Measurements from ENCODE around the gene HLA-B.

The HLA-B gene

DNA sequence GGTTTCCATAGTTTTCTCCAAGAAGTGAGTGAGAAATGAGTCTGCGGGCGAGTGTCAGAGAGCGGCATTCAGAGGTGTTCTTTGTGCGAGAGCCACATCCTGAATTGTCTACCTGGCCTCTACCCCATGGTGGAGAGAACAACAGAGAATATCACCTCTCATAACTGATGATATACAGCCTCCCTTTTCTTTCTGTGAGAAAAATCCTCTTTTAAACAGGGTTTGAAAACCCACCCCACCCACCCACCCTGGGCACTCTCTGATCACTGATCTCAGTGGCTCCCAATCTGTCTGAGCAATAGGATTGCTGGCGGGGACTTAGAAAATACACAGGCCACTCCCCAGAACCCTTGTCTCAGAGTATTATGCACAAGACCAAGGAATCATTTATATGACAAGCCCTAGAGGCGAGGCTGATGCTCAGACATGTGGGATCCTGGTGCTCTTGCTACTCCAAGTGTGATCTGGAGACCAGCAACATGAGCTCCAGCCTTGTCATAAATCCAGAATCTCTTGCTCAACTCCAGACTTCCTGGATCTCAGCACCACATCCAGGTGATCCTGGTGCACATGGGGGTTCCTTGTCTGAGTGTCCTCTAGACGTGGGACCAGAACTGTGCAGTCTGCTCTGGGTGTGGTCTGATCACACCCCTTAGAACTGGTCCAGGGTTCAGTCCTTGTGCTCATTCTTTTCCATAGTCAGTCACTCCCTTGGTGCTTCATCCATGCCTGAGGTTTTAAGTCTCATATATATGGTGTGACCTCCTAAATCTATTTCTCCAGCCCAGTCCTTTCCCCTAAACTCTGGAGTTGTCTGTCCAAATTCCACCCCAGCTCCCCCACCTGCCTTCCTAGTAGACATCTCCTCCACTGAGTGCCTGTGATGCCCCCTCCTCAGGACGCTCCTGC lies 5.3 kb downstream of the HLA-B start:
- no peak for DNase-seq

DNA sequence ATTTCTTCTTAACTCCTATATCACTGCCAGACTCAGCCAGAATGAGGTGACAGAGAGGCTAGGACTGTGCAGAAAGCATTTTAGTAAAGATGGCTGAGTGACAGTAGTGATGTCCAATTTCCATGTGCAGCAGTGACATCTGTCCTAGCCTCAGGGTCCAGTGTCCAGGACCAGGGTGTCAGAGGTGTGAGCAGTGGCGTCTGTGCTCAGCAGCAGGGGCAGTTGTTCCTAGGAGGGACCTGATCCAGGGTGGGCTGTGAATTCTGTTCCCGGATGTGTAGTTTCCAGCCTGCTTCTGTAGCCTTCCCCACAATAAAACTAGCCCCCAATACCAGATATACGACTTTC lies 6.0 kb downstream of the HLA-B start:
- no peak for DNase-seq

DNA sequence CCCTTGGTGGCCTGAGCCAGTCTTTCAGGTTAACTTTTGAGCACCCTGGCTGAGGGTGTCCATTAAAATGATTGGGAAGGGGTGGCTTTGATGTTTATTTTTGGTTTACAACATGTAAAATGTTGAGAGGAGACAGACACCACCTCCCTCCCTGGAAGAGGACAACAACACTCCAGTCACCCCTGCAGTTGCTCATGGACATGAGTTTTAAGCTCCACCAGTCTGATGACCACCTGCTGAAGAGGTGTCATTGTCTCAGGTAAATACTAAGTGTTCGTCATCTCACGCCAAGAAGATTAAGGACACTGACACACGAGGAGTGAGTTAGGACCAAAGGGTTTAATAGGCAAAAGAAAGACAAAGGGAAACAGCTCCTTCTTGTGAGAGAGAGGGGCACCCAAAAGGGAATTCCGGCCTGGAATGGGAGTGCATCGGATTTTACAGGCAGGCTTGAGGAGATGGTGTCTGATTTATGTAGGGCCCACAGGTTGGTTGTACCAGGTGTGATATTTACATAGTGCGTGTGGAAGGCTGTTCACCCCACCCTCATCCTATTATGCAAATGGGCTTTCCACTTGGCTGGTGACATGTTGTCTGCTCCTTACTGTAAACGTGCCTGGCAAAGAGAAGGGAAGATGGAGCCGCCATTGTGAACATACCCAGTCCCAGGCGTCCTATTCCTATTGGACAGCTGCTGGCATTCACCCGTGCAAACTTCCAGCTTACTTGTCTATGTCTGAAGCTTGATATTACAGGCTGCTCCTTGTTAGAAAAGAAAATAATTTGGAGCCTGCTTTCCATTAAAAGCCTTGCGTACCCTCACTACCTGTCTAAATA lies 6.6 kb downstream of the HLA-B start:
- no peak for DNase-seq

DNA sequence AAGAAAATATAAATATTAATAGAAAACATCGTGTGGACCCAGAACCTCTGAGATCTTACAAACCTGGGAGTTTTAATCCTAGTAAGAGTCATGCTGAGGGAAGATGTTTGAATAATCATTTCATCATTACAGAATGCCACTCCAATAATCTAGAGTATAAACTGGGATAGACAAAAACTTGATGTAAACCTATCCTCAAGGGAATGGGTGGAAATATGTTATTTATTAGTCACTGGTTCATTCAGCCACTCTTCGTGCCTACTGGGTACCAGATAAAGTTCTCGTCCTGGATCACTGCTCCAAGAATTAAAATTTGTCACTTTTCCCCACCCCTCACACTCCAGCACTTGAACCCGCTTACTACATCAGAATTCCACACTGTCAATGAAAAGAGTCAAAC lies 7.7 kb downstream of the HLA-B start:
- DNase-seq: no peak

DNA sequence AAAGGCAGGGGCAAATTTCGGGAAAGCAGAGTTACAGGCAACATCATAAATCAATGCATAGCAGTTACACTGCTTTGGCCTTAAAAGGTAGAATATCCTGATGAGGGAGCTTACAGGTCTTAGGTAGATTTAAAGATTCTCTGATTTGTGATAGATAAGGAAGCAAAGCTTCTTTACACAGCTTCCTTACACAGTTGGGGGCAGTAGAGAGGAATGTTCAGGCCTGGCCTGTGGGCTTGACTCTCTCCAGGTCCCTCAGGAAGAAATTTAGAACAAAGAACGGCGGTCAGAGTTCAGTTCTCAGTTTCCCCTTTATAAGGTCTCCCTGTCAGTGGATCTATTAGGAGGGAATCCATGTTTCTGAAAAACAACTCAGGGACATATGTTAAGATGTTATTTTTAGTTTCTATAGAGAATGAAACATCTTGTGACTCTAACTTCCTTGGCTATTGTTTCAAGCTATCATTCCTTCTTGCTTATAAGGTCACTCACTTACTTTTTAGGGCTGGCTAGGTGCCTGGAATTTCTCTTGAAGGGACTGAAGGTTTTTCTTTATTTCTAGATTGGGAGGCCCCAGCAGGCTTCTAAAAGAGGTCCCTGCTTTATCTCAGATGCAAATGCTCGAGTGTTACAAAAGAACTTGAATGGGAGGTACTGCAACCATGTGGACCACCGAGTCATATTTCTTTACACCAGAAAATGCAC lies 11.8 kb downstream of the HLA-B start:
- DNase-seq: no peak

DNA sequence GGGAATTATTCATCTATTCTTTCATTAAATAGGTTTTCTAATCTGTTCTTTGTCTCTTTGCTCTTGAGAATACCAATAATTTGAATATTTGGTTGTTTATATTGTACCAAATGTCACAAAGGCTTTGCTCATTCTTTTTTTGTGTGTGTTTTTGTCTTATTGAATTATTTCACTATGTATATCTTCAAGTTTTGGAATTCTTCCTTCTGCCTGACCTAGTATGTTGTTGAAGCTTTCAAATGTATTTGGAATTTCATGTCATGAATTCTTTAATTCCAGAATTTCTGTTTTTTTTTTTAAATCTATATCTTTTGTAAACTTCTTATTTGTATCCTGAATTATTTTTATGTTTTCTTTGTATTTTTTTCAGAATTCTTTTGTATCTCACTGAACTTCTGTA lies 16.8 kb downstream of the HLA-B start:
- DNase-seq: no peak

DNA sequence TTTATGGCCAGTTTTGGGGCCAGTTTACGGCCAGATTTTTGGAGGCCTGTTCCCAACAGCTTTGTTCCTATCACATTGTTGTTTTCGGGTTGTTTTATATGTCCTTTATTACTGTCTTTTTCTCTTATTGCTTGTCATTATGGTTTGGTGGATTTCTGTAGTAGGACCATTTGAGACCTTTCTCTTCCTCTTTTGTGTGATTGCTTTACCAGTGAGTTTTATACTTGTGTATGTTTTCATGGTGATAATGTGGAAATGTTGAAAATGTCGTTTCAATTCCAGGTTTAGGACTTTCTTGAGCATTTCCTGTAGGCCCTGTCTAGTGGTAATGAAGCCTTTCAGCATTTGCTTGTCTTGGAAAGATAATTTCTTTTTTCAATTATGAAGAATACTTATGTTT lies 17.8 kb downstream of the HLA-B start:
- no peak for DNase-seq

DNA sequence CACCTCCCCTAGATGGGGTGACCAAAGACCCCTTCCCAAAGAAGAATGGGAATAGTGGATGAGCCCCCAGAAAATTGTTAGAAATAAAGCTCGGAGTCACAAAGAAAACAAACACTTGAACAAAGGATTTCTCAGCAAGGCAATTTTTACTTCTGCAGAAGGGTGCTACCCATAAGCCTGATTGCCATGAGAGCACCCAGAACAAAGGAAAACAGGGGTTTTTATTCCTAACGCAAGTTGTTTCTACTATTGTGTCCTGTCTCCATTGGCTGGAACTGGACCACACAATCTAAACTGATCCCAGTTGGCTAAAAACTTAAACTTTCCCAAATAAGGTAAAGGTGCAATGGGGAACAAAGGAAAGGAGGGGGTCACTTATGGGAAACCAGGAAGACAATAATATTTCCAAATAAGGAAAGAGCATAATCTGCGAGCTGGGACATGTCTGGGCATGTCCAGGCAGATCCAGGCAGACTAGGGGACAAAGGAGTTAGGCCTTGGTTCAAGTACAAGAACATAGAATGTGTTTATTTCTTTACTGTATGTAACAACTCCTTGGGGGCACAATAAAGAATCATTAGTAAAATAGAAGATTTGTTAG lies 20.0 kb downstream of the HLA-B start:
- no peak for DNase-seq

DNA sequence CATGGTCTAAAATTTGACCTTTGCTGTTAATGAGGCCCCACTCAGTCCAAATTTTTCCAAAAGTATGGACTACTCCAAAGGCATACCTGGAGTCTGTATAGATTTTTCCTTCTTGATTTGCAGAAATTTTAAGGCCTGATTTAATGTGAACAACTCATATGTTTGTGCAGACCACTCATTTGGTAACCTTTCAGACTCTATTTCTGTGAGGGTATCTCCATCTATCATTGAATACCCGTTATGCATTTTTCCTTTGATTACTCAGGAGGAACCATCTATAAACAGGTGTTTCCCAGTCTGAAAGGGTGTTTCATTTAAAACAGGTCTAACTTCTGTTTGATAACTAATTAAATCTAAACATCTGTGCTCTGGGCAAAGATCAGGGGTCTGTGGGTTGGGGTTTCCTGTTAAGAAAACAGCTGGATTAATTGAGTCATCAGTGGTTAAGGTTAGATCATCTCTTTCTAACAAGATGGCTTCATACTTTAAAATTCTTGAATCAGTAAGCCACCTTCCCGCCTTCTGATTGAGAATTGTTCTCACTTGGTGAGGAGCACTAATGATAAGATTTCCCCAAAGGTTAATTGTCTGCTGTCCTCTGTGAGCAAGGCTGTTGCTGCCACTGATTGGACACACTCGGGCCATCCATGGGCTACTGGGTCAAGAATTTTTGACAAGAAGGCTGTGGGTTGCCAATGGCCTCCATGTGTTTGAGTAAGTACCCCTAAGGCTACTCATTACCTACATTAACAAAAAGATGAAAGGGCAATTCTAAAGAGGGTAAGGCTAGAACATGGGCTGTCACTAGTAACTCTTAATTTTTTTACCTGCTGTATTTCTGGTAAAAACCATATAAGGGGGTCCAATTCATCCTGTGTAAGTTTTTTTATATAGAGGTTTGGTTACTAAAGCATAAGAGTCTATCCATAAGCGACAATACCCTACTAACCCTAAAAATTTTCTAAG lies 24.1 kb downstream of the HLA-B start:
- DNase-seq: no peak

DNA sequence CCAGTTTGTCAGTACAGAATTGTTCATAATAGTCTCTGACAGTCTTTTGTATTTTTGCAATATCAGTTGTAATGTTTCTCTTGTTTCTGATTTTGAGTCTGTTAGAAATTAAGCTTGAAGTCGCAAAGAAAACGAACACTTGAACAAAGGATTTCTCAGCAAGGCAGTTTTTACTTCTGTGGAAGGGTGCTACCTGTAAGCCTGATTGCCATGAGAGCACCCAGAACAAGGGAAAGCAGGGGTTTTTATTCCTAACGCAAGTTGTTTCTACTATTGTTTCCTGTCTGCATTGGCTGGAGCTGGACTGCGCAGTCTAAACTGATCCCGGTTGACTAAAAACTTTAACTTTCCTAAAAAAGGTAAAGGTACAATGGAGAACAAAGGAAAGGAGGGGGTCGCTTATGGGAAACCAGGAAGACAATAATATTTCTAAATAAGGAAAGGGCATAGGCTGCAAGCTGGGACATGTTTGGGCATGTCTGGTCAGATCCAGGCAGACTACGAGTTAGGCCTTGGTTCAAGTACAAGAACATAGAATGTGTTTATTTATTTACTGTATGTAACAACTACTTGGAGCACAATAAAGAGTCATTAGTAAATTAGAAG lies 28.5 kb downstream of the HLA-B start:
- no peak for DNase-seq

DNA sequence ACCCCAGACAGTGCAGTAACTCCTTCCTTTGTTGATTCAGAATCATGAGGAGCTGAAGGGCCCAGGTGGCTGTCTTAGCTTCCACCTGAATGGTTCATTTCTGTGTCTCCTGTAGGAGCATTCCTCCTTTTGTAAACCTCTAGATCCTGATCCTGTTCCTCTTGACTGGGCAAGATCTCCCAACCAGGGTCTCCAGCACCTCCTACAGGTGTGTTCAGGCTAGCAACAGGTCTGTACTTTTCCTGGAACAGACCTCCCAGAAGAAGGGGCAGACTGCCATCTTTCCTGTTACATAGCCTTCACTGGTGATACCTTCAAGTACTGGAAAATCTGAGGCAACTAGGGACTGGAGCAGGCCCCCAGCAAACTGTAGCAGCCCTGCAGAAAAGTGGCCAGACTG lies 35.2 kb downstream of the HLA-B start:
- no peak for DNase-seq

DNA sequence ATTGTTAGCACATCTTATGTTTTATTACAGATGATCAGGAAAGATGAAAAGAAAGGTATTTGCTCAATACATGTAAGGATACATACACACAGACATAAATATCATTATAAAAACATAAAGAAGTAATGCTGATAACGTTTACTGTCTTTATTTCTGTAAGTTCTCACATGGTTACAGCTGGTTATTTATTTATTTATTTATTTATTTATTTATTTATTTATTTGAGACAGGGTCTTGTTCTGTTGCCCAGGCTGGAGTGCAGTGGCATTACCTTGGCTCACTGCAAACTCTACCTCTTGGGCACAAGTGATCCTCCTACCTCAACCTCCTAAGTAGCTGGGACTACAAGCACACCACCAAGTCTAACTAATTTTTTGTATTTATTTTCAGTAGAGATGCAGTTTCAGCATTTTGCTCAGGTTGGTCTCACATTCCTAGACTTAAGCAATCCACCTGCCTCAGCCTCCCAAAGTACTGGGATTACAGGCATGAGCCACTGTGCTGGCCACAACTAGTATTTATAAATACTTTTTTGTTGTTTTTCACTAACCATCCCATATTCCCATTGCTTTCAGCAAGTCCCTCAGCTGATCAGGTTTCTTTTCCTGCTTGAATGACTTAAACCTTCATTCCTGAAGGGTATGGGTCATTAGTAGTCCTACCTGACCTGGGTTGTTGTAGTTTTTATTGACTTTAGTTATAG lies 35.8 kb downstream of the HLA-B start:
- DNase-seq: no peak

DNA sequence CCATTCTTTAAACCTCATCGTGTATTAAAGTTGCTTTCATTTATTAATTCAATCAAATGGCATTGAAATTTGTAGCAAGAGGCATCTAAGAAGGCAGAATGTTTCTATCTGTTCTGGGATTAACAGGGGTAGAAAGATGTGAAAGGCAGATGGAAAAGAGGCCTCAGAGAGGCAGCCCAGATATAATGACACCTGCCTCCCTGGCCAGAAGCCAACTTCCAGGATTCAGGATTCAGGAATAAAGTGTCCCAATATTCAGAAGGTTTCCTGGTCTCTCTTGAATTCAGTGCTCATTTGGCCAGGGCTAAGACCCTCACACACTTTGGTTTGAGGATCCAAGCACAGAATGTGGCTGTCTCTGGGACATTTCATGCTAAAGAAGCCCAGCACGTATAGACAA lies 39.9 kb downstream of the HLA-B start:
- no peak for DNase-seq

DNA sequence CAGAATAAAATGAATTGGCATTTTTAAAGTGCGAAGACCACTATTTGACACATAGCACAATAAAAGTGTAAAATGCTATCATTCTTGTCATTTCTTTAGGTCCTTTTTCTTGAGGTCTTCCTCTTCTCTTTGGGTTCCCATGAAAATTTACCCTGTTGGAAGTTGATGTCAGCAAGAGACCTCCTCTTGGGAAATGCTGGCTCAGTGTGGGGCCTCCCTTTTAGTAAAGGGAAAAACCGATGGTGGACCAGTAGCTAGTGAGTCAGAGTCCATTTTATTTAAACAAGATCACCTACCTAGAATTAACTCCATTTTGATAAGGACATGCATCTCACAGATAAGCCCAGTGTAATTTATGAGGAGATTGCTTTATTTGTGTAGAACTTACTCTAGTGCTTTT lies 47.3 kb downstream of the HLA-B start:
- DNase-seq: no peak

DNA sequence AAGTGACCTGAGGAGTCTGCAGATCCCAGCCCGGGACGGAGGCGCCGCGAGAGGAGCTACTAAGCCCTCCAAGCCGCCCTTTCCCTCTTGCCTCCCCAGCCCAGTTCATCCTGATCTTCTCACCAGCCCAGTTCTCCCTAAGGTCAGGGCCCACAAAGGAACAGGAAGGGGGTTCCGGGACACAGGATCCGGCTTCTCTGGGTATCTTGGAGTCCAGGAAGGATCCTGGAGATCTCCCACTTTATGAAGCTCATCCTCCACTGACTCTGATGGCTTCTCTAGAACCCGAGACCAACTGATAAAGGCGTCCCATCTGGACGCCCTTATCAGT lies 48.2 kb downstream of the HLA-B start:
- DNase-seq: no peak

DNA sequence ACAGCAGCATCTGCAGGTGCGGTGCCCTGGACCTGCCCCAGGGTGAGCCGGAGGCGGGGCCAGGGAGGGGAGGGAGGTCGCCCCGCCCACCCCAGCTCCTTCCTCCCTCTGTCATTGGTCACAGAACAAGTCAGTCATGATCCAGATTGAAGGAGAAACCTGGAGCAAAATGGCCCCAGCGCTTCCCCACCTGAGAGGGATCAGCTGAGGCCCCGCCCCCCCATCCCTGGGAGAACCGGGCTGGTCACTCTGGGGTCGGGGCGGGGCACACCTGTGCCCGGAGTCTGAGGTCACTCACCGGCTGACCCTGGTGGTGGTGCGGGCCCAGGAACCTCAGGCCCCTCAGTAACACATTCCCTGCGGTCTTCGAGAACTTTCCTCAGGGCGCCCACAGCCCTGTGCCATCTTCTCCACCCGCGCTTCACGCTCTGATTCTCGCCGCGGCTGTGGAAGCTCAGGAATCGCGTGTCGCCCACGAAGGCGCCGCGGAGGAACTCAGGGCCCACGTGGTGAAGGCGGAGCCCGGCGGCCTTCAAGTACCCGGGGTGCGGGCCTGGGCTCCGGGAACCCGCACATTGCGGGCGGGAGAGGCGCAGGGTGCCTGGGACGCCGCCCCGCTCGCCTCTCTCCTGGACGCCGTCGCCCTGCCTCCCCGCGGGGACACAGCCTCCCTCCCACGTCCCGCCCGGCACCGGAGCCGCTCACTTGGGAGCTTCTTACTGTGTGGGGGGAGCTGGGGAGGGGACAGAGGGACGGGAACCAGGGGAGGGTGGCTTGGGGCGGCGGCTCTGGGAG lies 48.7 kb downstream of the HLA-B start:
- no peak for DNase-seq

DNA sequence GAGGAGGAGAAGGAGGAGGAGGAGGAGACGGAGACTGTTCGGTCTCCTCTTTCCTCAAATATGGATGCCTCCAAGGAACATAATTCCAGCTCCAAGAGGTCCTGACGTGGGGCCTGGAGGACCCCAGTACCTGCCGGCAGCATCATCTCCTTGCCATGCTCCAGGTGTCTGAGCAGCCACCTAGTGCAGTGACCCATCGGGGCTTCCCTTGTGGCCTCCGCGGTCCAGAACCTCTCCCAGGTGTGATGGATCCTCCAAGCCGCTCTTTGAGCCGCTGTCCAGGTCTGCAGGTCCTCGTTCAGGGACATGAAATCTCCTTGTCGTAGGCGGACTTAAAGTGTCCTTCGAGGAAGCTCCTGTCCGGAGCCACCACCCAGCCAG lies 49.3 kb downstream of the HLA-B start:
- DNase-seq: no peak

DNA sequence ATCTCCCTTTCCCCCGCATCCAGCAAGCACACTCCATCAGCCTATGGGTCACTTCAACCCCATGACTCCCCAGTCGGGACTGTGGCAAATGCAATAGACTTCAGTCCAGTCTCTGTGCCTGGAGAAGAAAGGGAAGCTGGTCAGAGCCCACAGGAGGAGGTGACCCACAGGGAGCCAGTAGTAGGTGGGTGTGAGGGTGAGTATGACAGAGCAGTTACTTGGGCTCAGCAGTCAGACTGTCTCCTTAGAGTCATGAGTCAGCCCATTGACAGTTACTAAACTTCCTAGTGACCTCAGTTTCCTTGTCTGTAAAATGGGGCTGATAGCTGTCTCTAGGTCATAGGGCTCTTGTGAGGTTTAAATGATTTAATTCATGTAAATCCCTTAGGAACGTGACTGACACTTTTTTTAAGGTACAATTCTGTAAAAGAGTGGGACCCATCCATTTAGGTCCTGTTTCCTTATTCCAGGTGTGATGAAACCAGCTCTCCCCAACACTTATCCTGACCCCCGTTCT lies 51.2 kb downstream of the HLA-B start:
- no peak for DNase-seq

DNA sequence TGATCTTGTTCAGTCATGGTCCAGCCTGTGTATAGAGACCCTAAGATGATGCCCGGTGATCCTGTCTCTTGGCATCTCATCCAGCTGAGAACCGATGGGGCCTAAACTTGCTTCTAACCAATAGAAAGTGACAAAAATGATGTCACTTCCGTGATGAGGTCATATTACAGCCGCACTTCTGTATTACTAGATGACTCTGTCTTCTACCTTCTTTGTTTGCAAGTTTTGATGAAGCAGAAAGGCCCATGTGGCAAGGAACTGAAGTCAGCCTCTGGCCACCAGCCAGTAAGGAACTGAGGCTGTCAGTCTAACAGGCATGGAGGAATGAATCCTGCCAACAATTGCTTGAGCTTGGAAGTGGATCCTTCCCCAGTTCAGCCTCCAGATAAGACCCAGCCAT lies 52.3 kb downstream of the HLA-B start:
- DNase-seq: no peak
